SK-N-SH (cell line): ENCODE measurements around the gene ELOVL1. TPM values are rescaled to one million over a fixed set of nuclear protein-coding genes. Genes with fewer than 3 reads are reported as not detected.

Source experiments
- CTCF ChIA-PET: fragments of 300-600, 350-600 bp; formaldehyde crosslinking; extraction: SDS; loops from one replicate; lab custom pipeline; 2021; lab: Yijun Ruan, JAX
- POLR2A ChIA-PET: fragments of 350-600 bp; sonication (Branson Sonifier 250); formaldehyde crosslinking; extraction: SDS; loops from one replicate; lab custom pipeline; 2020; ENCODE audit warnings: antibody characterized with exemption, inconsistent platforms; lab: Yijun Ruan, JAX
- DNase-seq: peaks from one replicate; pipeline ENCODE4 v3.0.0; 2012
- H2AFZ ChIP-seq: fragments of 200-600 bp; sonication (generic); 2 replicates; pipeline ENCODE4 v1.8.1; 2016; ENCODE audit warnings: antibody characterized with exemption, mild to moderate bottlenecking, low read depth
- H3F3A ChIP-seq: fragments of 200-600 bp; sonication (generic); replicated peaks from 2 replicates; pipeline ENCODE3; 2016; ENCODE audit warnings: antibody characterized with exemption, mild to moderate bottlenecking; ENCODE audit not compliant: insufficient read depth
- H3K27ac ChIP-seq, 2 experiments: fragments of 200-500 bp in 1 of 2; fragments of 200-600 bp in 1 of 2; sonication (Bioruptor generic) in 1 of 2; sonication (generic), shearing (Covaris generic) in 1 of 2; 2 replicates each; pipeline versions ENCODE4 v1.5.1 to v1.6.1; 2014 to 2016; ENCODE audit warnings: low read depth in 2 of 2, inconsistent platforms in 1 of 2, low read length in 1 of 2, mild to moderate bottlenecking in 1 of 2, mixed read lengths in 1 of 2
- H3K27me3 ChIP-seq: fragments of 200-600 bp; sonication (generic), shearing (Covaris generic); 2 replicates; pipeline ENCODE4 v1.6.1; 2016; ENCODE audit warnings: mixed run types; ENCODE audit not compliant: insufficient read depth
- H3K36me3 ChIP-seq, 2 experiments: fragments of 200-500 bp in 1 of 2; fragments of 200-600 bp in 1 of 2; sonication (Bioruptor generic) in 1 of 2; sonication (generic) in 1 of 2; replicated peaks in 1 of 2; 2 replicates each; pipeline versions ENCODE3 to v1.5.1; 2014 to 2016; ENCODE audit warnings: low read length in 1 of 2, mild to moderate bottlenecking in 1 of 2; ENCODE audit not compliant: insufficient read depth in 2 of 2, control insufficient read depth in 1 of 2
- H3K4me1 ChIP-seq, 2 experiments: fragments of 200-500 bp in 1 of 2; fragments of 200-600 bp in 1 of 2; sonication (Bioruptor generic) in 1 of 2; sonication (generic), shearing (Covaris generic) in 1 of 2; 2 replicates each; pipeline versions ENCODE4 v1.5.1 to v1.6.1; 2014 to 2016; ENCODE audit warnings: low read depth in 1 of 2, low read length in 1 of 2, mixed run types in 1 of 2; ENCODE audit not compliant: insufficient read depth in 2 of 2, control insufficient read depth in 1 of 2
- H3K4me2 ChIP-seq: fragments of 200-600 bp; sonication (generic), shearing (Covaris generic); 2 replicates; pipeline ENCODE4 v1.6.1; 2017; ENCODE audit warnings: mixed run types
- H3K4me3 ChIP-seq, 2 experiments: fragments of 200-500 bp in 1 of 2; fragments of 200-600 bp in 1 of 2; sonication (Bioruptor generic) in 1 of 2; sonication (generic), shearing (Covaris generic) in 1 of 2; 2 replicates each; pipeline versions ENCODE4 v1.5.1 to v1.8.1; 2014 to 2016; ENCODE audit warnings: low read depth in 2 of 2, inconsistent platforms in 1 of 2, low read length in 1 of 2, mild to moderate bottlenecking in 1 of 2, mixed read lengths in 1 of 2, moderate library complexity in 1 of 2
- H3K79me2 ChIP-seq: fragments of 200-600 bp; sonication (generic); 2 replicates; pipeline ENCODE4 v1.8.1; 2017; ENCODE audit warnings: mild to moderate bottlenecking; ENCODE audit not compliant: insufficient read depth
- H3K9ac ChIP-seq: fragments of 200-600 bp; sonication (generic); 2 replicates; pipeline ENCODE4 v1.6.1; 2017; ENCODE audit warnings: mixed run types
- H3K9me2 ChIP-seq: fragments of 200-600 bp; sonication (generic); 2 replicates; pipeline ENCODE4 v1.6.1; 2017; ENCODE audit warnings: mixed run types
- H3K9me3 ChIP-seq: fragments of 200-600 bp; sonication (generic); 2 replicates; pipeline ENCODE4 v1.6.1; 2017; ENCODE audit warnings: mixed run types, mild to moderate bottlenecking, moderate library complexity
- H4K20me1 ChIP-seq: fragments of 200-600 bp; sonication (generic); 2 replicates; pipeline ENCODE4 v1.6.1; 2017; ENCODE audit warnings: mild to moderate bottlenecking, mixed run types; ENCODE audit not compliant: insufficient read depth
- ELF1 ChIP-seq: IDR thresholded peaks from 2 replicates; pipeline ENCODE4 v1.4.0; 2012
- EP300 ChIP-seq, 2 experiments: IDR thresholded peaks; 2 replicates each; pipeline versions ENCODE4 v1.4.0 to v1.6.1; 2012; ENCODE audit warnings: borderline replicate concordance in 1 of 2, low read depth in 1 of 2, low read length in 1 of 2
- FOXM1 ChIP-seq: IDR thresholded peaks from 2 replicates; pipeline ENCODE4 v1.4.0; 2012; ENCODE audit warnings: low read depth, mild to moderate bottlenecking
- GATA2 ChIP-seq: sonication (generic); formaldehyde crosslinking; IDR thresholded peaks from 2 replicates; pipeline ENCODE4 v1.5.0; 2020; ENCODE audit warnings: mild to moderate bottlenecking, missing genetic modification reagents
- MAX ChIP-seq: IDR thresholded peaks from 2 replicates; pipeline ENCODE4 v1.4.0; 2012; ENCODE audit warnings: low read depth
- NRF1 ChIP-seq: IDR thresholded peaks from 2 replicates; pipeline ENCODE4 v1.6.1; 2012; ENCODE audit warnings: low read depth, mild to moderate bottlenecking, low read length
- PBX3 ChIP-seq: IDR thresholded peaks from 2 replicates; pipeline ENCODE4; 2012
- RAD21 ChIP-seq: IDR thresholded peaks from 2 replicates; pipeline ENCODE4 v1.6.1; 2012; ENCODE audit warnings: mild to moderate bottlenecking, low read length
- REST ChIP-seq: IDR thresholded peaks from 2 replicates; pipeline ENCODE4 v1.6.1; 2012; ENCODE audit warnings: mild to moderate bottlenecking, low read depth, low read length, moderate library complexity
- RFX5 ChIP-seq: IDR thresholded peaks from 2 replicates; pipeline ENCODE4 v1.6.1; 2012; ENCODE audit warnings: mild to moderate bottlenecking, improper control_type of control experiment, low read length
- RXRA ChIP-seq: IDR thresholded peaks from 2 replicates; pipeline ENCODE4 v1.4.0; 2012; ENCODE audit warnings: low read depth, mild to moderate bottlenecking, borderline replicate concordance
- SIN3A ChIP-seq: IDR thresholded peaks from 2 replicates; pipeline ENCODE4 v1.6.1; 2012; ENCODE audit warnings: low read depth, mild to moderate bottlenecking, low read length, moderate library complexity, borderline replicate concordance
- TAF1 ChIP-seq: IDR thresholded peaks from 2 replicates; pipeline ENCODE4 v1.6.1; 2012; ENCODE audit warnings: low read depth, mild to moderate bottlenecking, low read length, moderate library complexity, borderline replicate concordance
- TCF12 ChIP-seq: IDR thresholded peaks from 2 replicates; pipeline ENCODE4 v1.4.0; 2012
- TEAD4 ChIP-seq: IDR thresholded peaks from 2 replicates; pipeline ENCODE4 v1.4.0; 2012; ENCODE audit warnings: mild to moderate bottlenecking, borderline replicate concordance; ENCODE audit not compliant: insufficient read depth
- USF2 ChIP-seq: fragments of 150-350 bp; IDR thresholded peaks from 2 replicates; pipeline ENCODE4 v1.6.1; 2017; ENCODE audit warnings: antibody characterized with exemption, low read length, low read depth, borderline replicate concordance
- YY1 ChIP-seq: IDR thresholded peaks from 2 replicates; pipeline ENCODE4 v1.4.0; 2012; ENCODE audit warnings: low read depth, mild to moderate bottlenecking
- WGBS: methylation state at CpG from one replicate; pipeline ENCODE4 v1.1.6; 2017; ENCODE audit warnings: low lambda C conversion rate; 5-methylcytosine and 5-hydroxymethylcytosine counted together
- polyA plus RNA-seq, 3 experiments: library from polyadenylated mRNA; depleted of rRNA; stranded (reverse); fragments of >200 nt; gene quantifications; 2 replicates each; pipeline ENCODE4 v1.2.3, GENCODE V29; 2012

ELOVL1 gene
- polyA plus RNA-seq, 1 of the 3 experiments (the other 2 are of a cell fraction), result 127 TPM

GRCh38 chr1:43382027-43382779 lies 14.4 kb upstream of the ELOVL1 start:
- H3F3A ChIP-seq, result no peaks in the 10 kb centered on the region
- peaks cover 9% of the 10 kb centered on the region for H3K79me2 ChIP-seq
- no peak overlapping the region for H3K27ac ChIP-seq
- H3K4me2 ChIP-seq, result no peak overlapping the region
- 89% methylated on average over 6 of the region's 6 CpGs for WGBS
- peaks cover 47 to 53% of the 10 kb centered on the region in 2 experiments for H3K36me3 ChIP-seq
- no peak for TF ChIP-seq RFX5
- TF ChIP-seq EP300 (IDR thresholded peaks at IDR 0.05; ENCODE audit: borderline replicate concordance in 1 of 2, low read depth in 1 of 2, low read length in 1 of 2), result no peak
- no peak for TF ChIP-seq ELF1
- TF ChIP-seq USF2, result no peak
- no peak for TF ChIP-seq TAF1
- no peak for TF ChIP-seq PBX3
- no peak for TF ChIP-seq YY1
- TF ChIP-seq TCF12, result no peak
- TF ChIP-seq MAX, result no peak
- no peak for TF ChIP-seq RXRA
- TF ChIP-seq RAD21, result no peak
- no peaks in the 10 kb centered on the region for H4K20me1 ChIP-seq
- H3K9me2 ChIP-seq, result no peaks in the 10 kb centered on the region
- no peaks in the 10 kb centered on the region for H3K9me3 ChIP-seq
- H3K9ac ChIP-seq, result no peak overlapping the region
- ChIA-PET POLR2A (interaction anchor here (0.9 to 1.0 kb wide), 2 partner anchors 14 to 18 kb away, joined by 3 read pairs; no protein-coding TSS in a partner anchor), CTCF (interaction anchor here (1.0 to 2.7 kb wide), 4 partner anchors 24 to 155 kb away, joined by 3 to 17 read pairs (median 4); no protein-coding TSS in a partner anchor)
- no peak overlapping the region for H3K4me3 ChIP-seq
- no peak for DNase-seq
- no peaks in the 10 kb centered on the region for H3K4me1 ChIP-seq
- H3K27me3 ChIP-seq, result no peaks in the 10 kb centered on the region
- no peak overlapping the region for H2AFZ ChIP-seq

- peaks cover 41 to 47% of the 10 kb centered on the region in 2 experiments for H3K36me3 ChIP-seq
These were observed 13.8 kb upstream of the ELOVL1 start for GRCh38 chr1:43381612-43382011.

More at GRCh38 chr1:43381612-43382011, 13.8 kb upstream of the ELOVL1 start:
- ChIA-PET CTCF (interaction anchor here (1.0 kb wide), 2 partner anchors 23 to 33 kb away, joined by 3 to 4 read pairs; no protein-coding TSS in a partner anchor), POLR2A (interaction anchor here (0.9 kb wide), 1 partner anchor 19 kb away, joined by 3 read pairs; no protein-coding TSS in a partner anchor)
- no peaks in the 10 kb centered on the region for H3K27me3 ChIP-seq
- no peaks in the 10 kb centered on the region for H3K9me2 ChIP-seq
- DNase-seq, result no peak
- H3K79me2 ChIP-seq, result peaks cover 4% of the 10 kb centered on the region; the same call in 1 of the 2 replicates
- H2AFZ ChIP-seq, result no peak overlapping the region
- 92% methylated on average over 3 of the region's 3 CpGs for WGBS
- TF ChIP-seq NRF1 (no peak), SIN3A (no peak), EP300 (IDR thresholded peaks at IDR 0.05; ENCODE audit: borderline replicate concordance in 1 of 2, low read depth in 1 of 2, low read length in 1 of 2) (no peak), GATA2 (CRISPR knock-in tag) (no peak), TEAD4 (no peak), REST (no peak), TCF12 (no peak), FOXM1 (no peak)
- no peak overlapping the region for H3K27ac ChIP-seq
- no peaks in the 10 kb centered on the region for H4K20me1 ChIP-seq
- no peak overlapping the region for H3K9ac ChIP-seq
- no peaks in the 10 kb centered on the region for H3K4me1 ChIP-seq
- no peak overlapping the region for H3K4me2 ChIP-seq
- no peaks in the 10 kb centered on the region for H3K9me3 ChIP-seq
- H3F3A ChIP-seq, result no peaks in the 10 kb centered on the region
- no peak overlapping the region for H3K4me3 ChIP-seq
